Fibroblast of lung (primary cell): Measurements from ENCODE around the gene USP13.

ENCODE experiments used
- CTCF ChIP-seq, 2 donors: IDR thresholded peaks in 1 of 2; conservative IDR thresholded peaks in 1 of 2; 1 replicate in 1 of 2; 2 replicates in 1 of 2; pipeline ENCODE4 v1.5.1; 2011 to 2012; ENCODE audit warnings: low read length in 2 of 2, control low read depth in 1 of 2, inconsistent platforms in 1 of 2, low read depth in 1 of 2, mild to moderate bottlenecking in 1 of 2
- EZH2 ChIP-seq: IDR thresholded peaks from 2 replicates; pipeline ENCODE4 v1.5.1; 2012; ENCODE audit warnings: low read length, control low read depth, mild to moderate bottlenecking; ENCODE audit errors: missing control alignments

GRCh38 chr3:179717219-179717618 lies 64.4 kb downstream of the USP13 start:
- TF ChIP-seq CTCF (conservative IDR thresholded peaks at IDR 0.05 in 1 of 2, IDR thresholded peaks at IDR 0.05 in 1 of 2; ENCODE audit: low read depth in 1 of 2, low read length in 2 of 2) (no peak), EZH2 (no peak)
